ENCODE measurements around the gene ECHDC1. TPM values are rescaled to one million over a fixed set of nuclear protein-coding genes. Genes with fewer than 3 reads are reported as not detected.
"Not testable (repeated sequence)": the region's sequence is repeated elsewhere in the genome, so short reads cannot be mapped to it uniquely, and the experiment has no call there.

Gene ECHDC1
- total and polyA plus RNA-seq, 4 experiments from 2014 or later = 35.5 to 68.0 (median 49.0) TPM

DNA sequence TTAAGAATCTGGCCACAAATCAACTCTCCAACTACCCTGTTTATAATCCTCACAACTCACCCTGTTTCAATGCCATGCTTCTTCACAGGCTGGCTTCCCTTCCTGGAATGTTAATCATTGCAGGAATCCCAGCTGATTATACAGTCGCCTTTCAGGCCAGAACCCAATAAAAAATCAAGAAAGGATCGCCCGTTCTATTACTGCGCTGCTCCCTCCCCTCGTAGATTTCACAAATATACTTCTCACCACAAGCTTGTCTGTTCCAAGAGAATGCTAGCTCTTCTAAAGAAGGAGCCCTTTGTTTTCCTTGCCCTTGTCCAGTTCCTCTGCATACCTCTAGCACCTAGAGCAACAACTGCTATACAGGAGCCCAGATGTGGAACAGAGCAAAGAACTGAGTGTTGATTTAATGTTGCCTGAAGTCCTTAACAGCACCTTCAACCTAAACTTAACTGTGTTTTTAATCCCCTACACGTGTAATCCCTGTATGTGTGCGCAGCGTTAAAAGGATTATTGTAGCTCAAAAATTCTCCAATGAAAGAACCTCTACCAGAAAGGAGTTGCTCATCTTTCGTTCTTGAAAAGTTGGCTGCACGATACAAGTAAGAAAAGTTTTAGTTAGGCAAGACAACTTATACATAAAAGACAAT is 988 bp downstream of the ECHDC1 start:
- Mint-ChIP-seq H3K36me3 (peaks cover 2 to 4% of the 10 kb centered on the region in 2 donors), H3K4me3 (no peak overlapping the region), H3K27ac (no peak overlapping the region), H3K4me1 (peaks cover 7 to 21% (median 14%) of the 10 kb centered on the region in 4 donors), H3K27me3 (no peaks in the 10 kb centered on the region), H3K9me3 (peaks cover 0 to 4% (median 0%) of the 10 kb centered on the region in 8 donors)
- no peak for DNase-seq
- Histone ChIP-seq H3K9me3 (ENCODE audit: control insufficient read depth in 1 of 2, low read length in 2 of 2) (no peaks in the 10 kb centered on the region), H3K4me1 (ENCODE audit: insufficient read depth, low read length) (peaks cover 52% of the 10 kb centered on the region), H3K27ac (ENCODE audit: low read depth, low read length) (peak overlapping the region; percentile 65), H3K36me3 (ENCODE audit: insufficient read depth, low read length) (no peaks in the 10 kb centered on the region), H3K27me3 (ENCODE audit: insufficient read depth, low read length) (no peaks in the 10 kb centered on the region), H3K4me3 (ENCODE audit: low read length in 2 of 2) (peak overlapping the region; percentile 70 to 97)
- ChIA-PET POLR2A (ENCODE audit: partially characterized antibody) (interaction anchor here (1.0 to 1.3 kb wide), 3 partner anchors 9 to 173 kb away, joined by 4 to 6 read pairs (median 5); partner anchors contain the start of gene RNF146), CTCF (ENCODE audit: partially characterized antibody) (interaction anchor here (1.0 to 1.6 kb wide), 4 partner anchors 9 to 78 kb away, joined by 3 to 7 read pairs (median 4); partner anchors contain the start of gene RNF146)
- intact Hi-C loops (cut with micrococcal nuclease) = loop anchor here (2.0 to 5.0 kb wide), 4 partner anchors 40 to 174 kb away; partner anchors contain the start of gene RNF146

DNA sequence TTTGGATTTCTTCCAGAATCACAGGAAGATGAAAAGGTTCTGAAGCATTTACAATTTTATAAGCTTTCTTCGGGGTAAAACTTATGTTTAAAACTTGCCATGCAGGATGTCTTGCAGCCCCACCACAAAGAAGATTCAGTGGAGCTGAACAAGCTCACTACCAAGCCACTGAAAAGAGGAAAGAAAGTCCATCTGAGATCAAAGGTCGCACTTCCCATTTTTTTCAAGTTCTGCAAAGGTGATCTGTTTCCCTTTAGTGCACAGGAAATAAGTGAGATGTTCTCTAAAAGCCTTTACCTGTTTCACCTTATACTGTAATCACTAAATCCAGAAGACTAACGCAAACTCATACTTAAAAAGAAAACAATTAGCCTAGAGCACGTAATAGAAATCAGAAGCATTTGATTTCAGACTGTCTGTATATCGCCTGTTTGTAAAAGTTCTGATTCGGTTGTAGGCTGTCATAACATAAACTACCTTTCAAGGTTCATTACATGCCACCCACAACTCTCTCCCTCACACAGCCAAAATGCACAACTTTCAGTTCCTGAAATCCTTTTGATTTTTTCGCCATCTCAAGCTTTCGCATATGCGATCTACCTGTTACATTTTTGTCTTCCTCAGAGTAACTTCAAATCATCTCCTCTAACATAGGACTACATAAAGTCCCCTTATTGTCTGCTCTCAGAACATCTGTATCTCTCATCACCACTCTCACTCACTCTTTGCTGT is 1.8 kb downstream of the ECHDC1 start:
- no peaks in the 10 kb centered on the region for H3K27me3 ChIP-seq (ENCODE audit: insufficient read depth, low read length)
- CTCF ChIA-PET (ENCODE audit: partially characterized antibody) = interaction anchor here (1.2 to 1.6 kb wide), 4 partner anchors 38 to 78 kb away, joined by 3 to 7 read pairs (median 4); partner anchors contain the start of gene RNF146
- H3K9me3 Mint-ChIP-seq = peaks cover 0 to 2% (median 0%) of the 10 kb centered on the region in 8 donors
- H3K9me3 ChIP-seq (ENCODE audit: control insufficient read depth in 1 of 2, low read length in 2 of 2) = no peaks in the 10 kb centered on the region
- no peak overlapping the region for H3K4me3 Mint-ChIP-seq
- H3K36me3 ChIP-seq (ENCODE audit: insufficient read depth, low read length) = no peaks in the 10 kb centered on the region
- DNase-seq = no peak
- peaks cover 1 to 2% of the 10 kb centered on the region in 2 donors for H3K36me3 Mint-ChIP-seq
- H3K4me1 ChIP-seq (ENCODE audit: insufficient read depth, low read length) = peaks cover 52% of the 10 kb centered on the region
- H3K4me3 ChIP-seq (ENCODE audit: low read length in 2 of 2) = peak overlapping the region; percentile 70 to 97
- POLR2A ChIA-PET (ENCODE audit: partially characterized antibody) = interaction anchor here (1.0 to 1.3 kb wide), 3 partner anchors 8 to 173 kb away, joined by 4 to 6 read pairs (median 5); partner anchors contain the start of gene RNF146
- peak overlapping the region; percentile 65 for H3K27ac ChIP-seq (ENCODE audit: low read depth, low read length)
- peaks cover 13 to 21% (median 19%) of the 10 kb centered on the region in 4 donors for H3K4me1 Mint-ChIP-seq
- no peak overlapping the region for H3K27ac Mint-ChIP-seq
- H3K27me3 Mint-ChIP-seq = no peaks in the 10 kb centered on the region
- intact Hi-C loops (cut with micrococcal nuclease) = loop anchor here (2.0 to 5.0 kb wide), 4 partner anchors 39 to 175 kb away; partner anchors contain the start of gene RNF146

DNA sequence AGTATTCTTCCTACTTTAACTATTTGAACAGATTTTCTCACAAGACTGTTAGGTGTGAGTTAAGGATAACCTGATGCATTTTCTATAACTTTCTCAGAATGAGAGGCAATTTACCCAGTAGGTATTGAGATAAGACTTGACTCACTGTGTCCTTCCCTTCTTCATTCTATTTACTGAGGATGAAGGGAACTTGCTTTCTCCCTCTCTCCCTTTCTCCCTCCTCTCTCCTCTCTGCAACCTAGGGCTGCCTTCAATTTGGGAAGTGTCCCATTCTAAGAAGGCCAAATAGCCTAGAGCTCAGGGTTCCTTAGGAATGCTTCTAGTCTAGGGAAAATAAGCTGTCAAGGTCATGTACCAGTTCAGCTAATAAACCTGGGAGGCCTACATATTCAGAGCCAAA is 3.2 kb downstream of the ECHDC1 start:
- DNase-seq = no peak
- Histone ChIP-seq H3K27me3 (ENCODE audit: insufficient read depth, low read length) (no peaks in the 10 kb centered on the region), H3K9me3 (ENCODE audit: control insufficient read depth in 1 of 2, low read length in 2 of 2) (no peaks in the 10 kb centered on the region), H3K4me1 (ENCODE audit: insufficient read depth, low read length) (peaks cover 52% of the 10 kb centered on the region), H3K36me3 (ENCODE audit: insufficient read depth, low read length) (no peaks in the 10 kb centered on the region), H3K4me3 (ENCODE audit: low read length in 2 of 2) (no peak overlapping the region), H3K27ac (ENCODE audit: low read depth, low read length) (no peak overlapping the region)
- intact Hi-C loops (cut with micrococcal nuclease) = loop anchor here (5.0 kb wide), 1 partner anchor 73 kb away; the partner anchor contains the start of gene RNF146
- peak overlapping the region in 2 of 8 donors; percentile 55 to 77 for H3K4me3 Mint-ChIP-seq
- POLR2A ChIA-PET (ENCODE audit: partially characterized antibody) = no interaction called here
- H3K27ac Mint-ChIP-seq = no peak overlapping the region
- no peaks in the 10 kb centered on the region for H3K9me3 Mint-ChIP-seq
- H3K36me3 Mint-ChIP-seq = peaks cover 0 to 2% of the 10 kb centered on the region in 2 donors
- no peaks in the 10 kb centered on the region for H3K27me3 Mint-ChIP-seq
- CTCF ChIA-PET (ENCODE audit: partially characterized antibody) = interaction anchor here (0.9 to 1.5 kb wide), 2 partner anchors 74 kb away, joined by 3 read pairs; partner anchors contain the start of gene RNF146
- peaks cover 21 to 25% (median 21%) of the 10 kb centered on the region in 4 donors for H3K4me1 Mint-ChIP-seq

DNA sequence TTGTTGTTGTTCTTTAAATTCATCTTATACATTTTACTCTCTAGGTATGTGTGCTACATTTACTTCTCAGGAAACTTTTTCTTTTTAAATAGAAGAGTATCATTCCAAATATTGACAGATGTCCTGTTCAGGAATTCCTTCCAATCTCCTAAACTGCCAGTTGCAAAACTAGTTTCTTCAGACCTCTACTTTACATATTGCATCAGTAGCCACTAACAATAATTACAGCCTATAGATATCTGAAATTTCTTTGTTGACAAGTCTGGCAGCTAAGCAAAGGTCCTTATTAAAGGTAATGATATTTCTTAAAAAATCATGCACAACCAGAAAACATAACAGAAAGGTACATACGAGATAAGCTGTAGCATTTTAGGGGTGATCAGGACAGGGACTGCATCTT is 4.5 kb downstream of the ECHDC1 start:
- Mint-ChIP-seq H3K9me3 (no peaks in the 10 kb centered on the region), H3K4me1 (peaks cover 29 to 36% (median 30%) of the 10 kb centered on the region in 4 donors), H3K27me3 (no peaks in the 10 kb centered on the region), H3K36me3 (peaks cover 4 to 5% of the 10 kb centered on the region in 2 donors), H3K4me3 (no peak overlapping the region), H3K27ac (no peak overlapping the region)
- ChIA-PET CTCF (ENCODE audit: partially characterized antibody) (interaction anchor here (1.2 kb wide), 1 partner anchor 177 kb away, joined by 3 read pairs; no protein-coding TSS in a partner anchor), POLR2A (ENCODE audit: partially characterized antibody) (no interaction called here)
- DNase-seq = no peak
- Histone ChIP-seq H3K27ac (ENCODE audit: low read depth, low read length) (no peak overlapping the region), H3K36me3 (ENCODE audit: insufficient read depth, low read length) (no peaks in the 10 kb centered on the region), H3K9me3 (ENCODE audit: control insufficient read depth in 1 of 2, low read length in 2 of 2) (no peaks in the 10 kb centered on the region), H3K4me3 (ENCODE audit: low read length in 2 of 2) (no peak overlapping the region), H3K27me3 (ENCODE audit: insufficient read depth, low read length) (no peaks in the 10 kb centered on the region), H3K4me1 (ENCODE audit: insufficient read depth, low read length) (peaks cover 44% of the 10 kb centered on the region)
- intact Hi-C loops (cut with micrococcal nuclease) = no loop called here

DNA sequence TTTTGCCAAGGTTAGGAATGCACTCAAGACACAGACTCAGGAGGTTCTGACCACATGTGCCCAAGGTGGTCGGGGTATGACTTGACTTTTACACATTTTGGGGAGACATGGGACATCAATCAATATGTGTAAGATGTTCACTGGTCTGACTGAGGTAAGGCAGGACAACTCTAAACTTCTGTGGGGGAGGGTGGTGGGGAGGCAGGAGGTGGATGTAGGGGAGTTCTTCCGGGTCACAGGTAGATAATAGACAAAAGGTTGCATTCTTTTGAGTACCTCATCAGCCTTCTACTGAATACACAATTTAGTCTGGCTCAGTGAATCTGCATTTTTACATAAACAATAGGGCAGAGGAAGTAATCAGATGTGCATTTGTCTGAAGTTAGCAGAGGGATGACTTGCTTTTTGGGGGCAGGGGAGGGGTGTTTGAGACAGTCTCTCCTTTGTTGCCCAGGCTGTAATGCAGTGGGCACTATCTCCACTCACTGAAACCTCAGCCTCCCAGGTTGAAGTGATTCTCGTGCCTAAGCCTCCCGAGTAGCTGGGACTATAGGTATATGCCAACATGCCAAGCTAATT is 10.9 kb downstream of the ECHDC1 start:
- peak overlapping the region in 3 of 7 donors; percentile 3 to 66 (median 24) for H3K27ac Mint-ChIP-seq
- no peak overlapping the region for H3K27ac ChIP-seq (ENCODE audit: low read depth, low read length)
- no peaks in the 10 kb centered on the region for H3K9me3 ChIP-seq (ENCODE audit: control insufficient read depth in 1 of 2, low read length in 2 of 2)
- DNase-seq = no peak
- no peaks in the 10 kb centered on the region for H3K36me3 ChIP-seq (ENCODE audit: insufficient read depth, low read length)
- no peaks in the 10 kb centered on the region for H3K9me3 Mint-ChIP-seq
- H3K4me3 Mint-ChIP-seq = no peak overlapping the region
- no peak overlapping the region for H3K4me3 ChIP-seq (ENCODE audit: low read length in 2 of 2)
- H3K27me3 ChIP-seq (ENCODE audit: insufficient read depth, low read length) = no peaks in the 10 kb centered on the region
- ChIA-PET POLR2A (ENCODE audit: partially characterized antibody) (interaction anchor here (1.0 kb wide), 1 partner anchor 10 kb away, joined by 4 read pairs; no protein-coding TSS in a partner anchor), CTCF (ENCODE audit: partially characterized antibody) (no interaction called here)
- no peaks in the 10 kb centered on the region for H3K27me3 Mint-ChIP-seq
- H3K4me1 ChIP-seq (ENCODE audit: insufficient read depth, low read length) = no peaks in the 10 kb centered on the region
- H3K4me1 Mint-ChIP-seq = peaks cover 18 to 48% (median 25%) of the 10 kb centered on the region in 4 donors
- intact Hi-C loops (cut with micrococcal nuclease) = no loop called here
- peaks cover 11 to 19% of the 10 kb centered on the region in 2 donors for H3K36me3 Mint-ChIP-seq

DNA sequence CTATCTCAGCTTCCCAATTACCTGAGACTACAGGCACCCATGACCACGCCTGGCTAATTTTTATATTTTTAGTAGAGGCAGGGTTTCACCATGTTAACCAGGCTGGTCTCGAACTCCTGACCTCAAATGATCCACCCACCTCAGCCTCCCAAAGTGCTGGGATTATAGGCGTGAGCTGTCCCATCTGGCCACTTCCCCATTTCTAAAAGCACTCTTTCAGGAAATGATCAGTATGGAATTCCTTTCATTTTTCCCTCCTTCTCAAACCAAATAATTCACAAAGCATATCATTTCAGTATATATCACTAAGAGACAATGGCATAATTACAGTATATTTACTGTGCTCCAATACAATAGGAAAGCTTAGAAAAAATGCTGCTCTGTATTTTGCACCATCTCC is 12.2 kb downstream of the ECHDC1 start:
- H3K27me3 ChIP-seq (ENCODE audit: insufficient read depth, low read length); H3K9me3 Mint-ChIP-seq; H3K36me3 ChIP-seq (ENCODE audit: insufficient read depth, low read length); intact Hi-C loops (cut with micrococcal nuclease); DNase-seq; H3K9me3 ChIP-seq (ENCODE audit: control insufficient read depth in 1 of 2, low read length in 2 of 2); H3K27me3 Mint-ChIP-seq; H3K27ac ChIP-seq (ENCODE audit: low read depth, low read length); H3K4me1 ChIP-seq (ENCODE audit: insufficient read depth, low read length); CTCF ChIA-PET (ENCODE audit: partially characterized antibody); H3K4me3 ChIP-seq (ENCODE audit: low read length in 2 of 2); H3K4me3 Mint-ChIP-seq: not testable (repeated sequence)
- POLR2A ChIA-PET (ENCODE audit: partially characterized antibody) = interaction anchor here (0.6 to 0.7 kb wide), 2 partner anchors 10 to 1535 kb away, joined by 3 to 4 read pairs; no protein-coding TSS in a partner anchor
- Mint-ChIP-seq H3K27ac (peak overlapping the region in 2 of 7 donors; percentile 19 to 60), H3K36me3 (peaks cover 18 to 26% of the 10 kb centered on the region in 2 donors), H3K4me1 (peaks cover 16 to 38% (median 22%) of the 10 kb centered on the region in 4 donors)

Data from CD4-positive, alpha-beta memory T cell (primary cell).